Memory B cell (primary cell): ENCODE results near the gene CDC16.
A peak's percentile ranks its signal among the peaks of the same experiment; 100 is the strongest.

ENCODE experiments used
- ATAC-seq: fragments of 150-1000 bp; cut with Tn5 transposase; 2 replicates; pipeline ENCODE4 v1.10.0; 2021; ENCODE audit warnings: low read depth, mild to moderate bottlenecking, moderate library complexity
- DNase-seq, 2 donors: peaks; one replicate each; pipeline ENCODE4 v3.0.0; 2022; ENCODE audit warnings: low spot score in 2 of 2
- H3K27ac Mint-ChIP-seq: one replicate; pipeline ENCODE4 v1.8.0; 2022; ENCODE audit warnings: mild to moderate bottlenecking, moderate library complexity, mixed read lengths
- H3K27me3 Mint-ChIP-seq: one replicate; pipeline ENCODE4 v1.8.0; 2022; ENCODE audit warnings: mixed read lengths
- H3K36me3 Mint-ChIP-seq: one replicate; pipeline ENCODE4 v1.8.0; 2022; ENCODE audit warnings: mild to moderate bottlenecking, mixed read lengths
- H3K4me1 Mint-ChIP-seq: one replicate; pipeline ENCODE4 v1.8.0; 2022; ENCODE audit warnings: mixed read lengths
- H3K4me3 Mint-ChIP-seq: one replicate; pipeline ENCODE4 v1.8.0; 2022; ENCODE audit warnings: mild to moderate bottlenecking, moderate library complexity, mixed read lengths
- H3K9me3 Mint-ChIP-seq: one replicate; pipeline ENCODE4 v1.8.0; 2022; ENCODE audit warnings: mixed read lengths

CDC16 gene

GRCh38 chr13:114309806-114310410 is 75.2 kb downstream of the CDC16 start:
- no peaks in the 10 kb centered on the region for H3K9me3 Mint-ChIP-seq
- no peaks in the 10 kb centered on the region for H3K27me3 Mint-ChIP-seq
- ATAC-seq = no peak
- no peak for DNase-seq
- H3K27ac Mint-ChIP-seq = no peak overlapping the region
- peaks cover 4% of the 10 kb centered on the region for H3K36me3 Mint-ChIP-seq
- peaks cover 15% of the 10 kb centered on the region for H3K4me1 Mint-ChIP-seq
- H3K4me3 Mint-ChIP-seq = no peak overlapping the region

- Mint-ChIP-seq H3K36me3 (peaks cover 2% of the 10 kb centered on the region), H3K27ac (no peak overlapping the region), H3K4me3 (no peak overlapping the region), H3K27me3 (no peaks in the 10 kb centered on the region), H3K4me1 (peaks cover 22% of the 10 kb centered on the region), H3K9me3 (no peaks in the 10 kb centered on the region)
- no peak for ATAC-seq
- DNase-seq = no peak
Measured at GRCh38 chr13:114310956-114311355, 76.3 kb downstream of the CDC16 start.

- Mint-ChIP-seq H3K9me3 (no peaks in the 10 kb centered on the region), H3K36me3 (peaks cover 2% of the 10 kb centered on the region), H3K4me1 (peaks cover 22% of the 10 kb centered on the region), H3K27ac (no peak overlapping the region), H3K27me3 (no peaks in the 10 kb centered on the region), H3K4me3 (no peak overlapping the region)
- ATAC-seq = no peak
- no peak for DNase-seq
Measured at GRCh38 chr13:114311387-114311786, 76.7 kb downstream of the CDC16 start.

- Mint-ChIP-seq H3K9me3 (no peaks in the 10 kb centered on the region), H3K4me3 (no peak overlapping the region), H3K27ac (no peak overlapping the region), H3K36me3 (peaks cover 2% of the 10 kb centered on the region), H3K27me3 (no peaks in the 10 kb centered on the region), H3K4me1 (peaks cover 22% of the 10 kb centered on the region)
- DNase-seq (no peak), ATAC-seq (no peak)
Measured at GRCh38 chr13:114311908-114312307, 77.2 kb downstream of the CDC16 start.

GRCh38 chr13:114313061-114313860 is 78.6 kb downstream of the CDC16 start:
- peak; percentile 25 for ATAC-seq

GRCh38 chr13:114314074-114314912 is 79.6 kb downstream of the CDC16 start, which contains the start of gene CHAMP1:
CHAMP1 (plus strand) TSS chr13:114314503; CDS start chr13:114323843, 9,340 bp downstream.
- peak; percentile 75 to 79 for DNase-seq
- peaks cover 24% of the 10 kb centered on the region for H3K4me1 Mint-ChIP-seq
- H3K36me3 Mint-ChIP-seq = peaks cover 2% of the 10 kb centered on the region
- H3K27ac Mint-ChIP-seq = peak within 1 kb of the TSS; percentile 92
- H3K27me3 Mint-ChIP-seq = no peaks in the 10 kb centered on the region
- peak within 1 kb of the TSS; percentile 95 for H3K4me3 Mint-ChIP-seq
- ATAC-seq = peak; percentile 81
- H3K9me3 Mint-ChIP-seq = no peaks in the 10 kb centered on the region

More at GRCh38 chr13:114313061-114313860, 78.6 kb downstream of the CDC16 start:
- no peak for DNase-seq
- Mint-ChIP-seq H3K9me3 (no peaks in the 10 kb centered on the region), H3K27ac (peak overlapping the region; percentile 92), H3K4me3 (peak overlapping the region; percentile 95), H3K4me1 (peaks cover 22% of the 10 kb centered on the region), H3K27me3 (no peaks in the 10 kb centered on the region), H3K36me3 (no peaks in the 10 kb centered on the region)

- H3K27me3 Mint-ChIP-seq = no peaks in the 10 kb centered on the region
- H3K27ac Mint-ChIP-seq = peak overlapping the region; percentile 92
- H3K36me3 Mint-ChIP-seq = peaks cover 10% of the 10 kb centered on the region
- ATAC-seq (peak; percentile 56), DNase-seq (peak in 1 of 2 donors; percentile 17)
- H3K4me1 Mint-ChIP-seq = peaks cover 32% of the 10 kb centered on the region
- no peaks in the 10 kb centered on the region for H3K9me3 Mint-ChIP-seq
- peak overlapping the region; percentile 87 for H3K4me3 Mint-ChIP-seq
Measured at GRCh38 chr13:114315074-114315785, 80.5 kb downstream of the CDC16 start.

- Mint-ChIP-seq H3K27me3 (no peaks in the 10 kb centered on the region), H3K27ac (peak overlapping the region; percentile 45), H3K4me1 (peaks cover 29% of the 10 kb centered on the region), H3K4me3 (no peak overlapping the region), H3K9me3 (no peaks in the 10 kb centered on the region), H3K36me3 (peaks cover 20% of the 10 kb centered on the region)
- ATAC-seq (no peak), DNase-seq (no peak)
Measured at GRCh38 chr13:114318624-114319023, 83.9 kb downstream of the CDC16 start.

GRCh38 chr13:114319441-114319913 is 84.8 kb downstream of the CDC16 start:
- no peak for DNase-seq
- ATAC-seq = no peak
- peak overlapping the region; percentile 45 for H3K27ac Mint-ChIP-seq
- H3K9me3 Mint-ChIP-seq = no peaks in the 10 kb centered on the region
- no peaks in the 10 kb centered on the region for H3K27me3 Mint-ChIP-seq
- no peak overlapping the region for H3K4me3 Mint-ChIP-seq
- peaks cover 28% of the 10 kb centered on the region for H3K36me3 Mint-ChIP-seq
- peaks cover 27% of the 10 kb centered on the region for H3K4me1 Mint-ChIP-seq

GRCh38 chr13:114320065-114320464 is 85.4 kb downstream of the CDC16 start:
- Mint-ChIP-seq H3K9me3 (no peaks in the 10 kb centered on the region), H3K4me1 (peaks cover 24% of the 10 kb centered on the region), H3K36me3 (peaks cover 32% of the 10 kb centered on the region), H3K4me3 (no peak overlapping the region), H3K27me3 (no peaks in the 10 kb centered on the region), H3K27ac (peak overlapping the region; percentile 45)
- ATAC-seq (no peak), DNase-seq (no peak)

GRCh38 chr13:114321256-114321655 is 86.6 kb downstream of the CDC16 start:
- H3K9me3 Mint-ChIP-seq = no peaks in the 10 kb centered on the region
- no peak overlapping the region for H3K4me3 Mint-ChIP-seq
- DNase-seq (no peak), ATAC-seq (no peak)
- H3K36me3 Mint-ChIP-seq = peaks cover 38% of the 10 kb centered on the region
- no peaks in the 10 kb centered on the region for H3K27me3 Mint-ChIP-seq
- H3K4me1 Mint-ChIP-seq = peaks cover 24% of the 10 kb centered on the region
- no peak overlapping the region for H3K27ac Mint-ChIP-seq
